ENCODE measurements around the gene DOK5. TPM values are rescaled to one million over a fixed set of nuclear protein-coding genes. Genes with fewer than 3 reads are reported as not detected.

Gene DOK5
- total and polyA plus RNA-seq, 9 of the 15 experiments (the other 6 are each of a cell fraction or from before 2014, with no cell fraction given) = not detected

DNA sequence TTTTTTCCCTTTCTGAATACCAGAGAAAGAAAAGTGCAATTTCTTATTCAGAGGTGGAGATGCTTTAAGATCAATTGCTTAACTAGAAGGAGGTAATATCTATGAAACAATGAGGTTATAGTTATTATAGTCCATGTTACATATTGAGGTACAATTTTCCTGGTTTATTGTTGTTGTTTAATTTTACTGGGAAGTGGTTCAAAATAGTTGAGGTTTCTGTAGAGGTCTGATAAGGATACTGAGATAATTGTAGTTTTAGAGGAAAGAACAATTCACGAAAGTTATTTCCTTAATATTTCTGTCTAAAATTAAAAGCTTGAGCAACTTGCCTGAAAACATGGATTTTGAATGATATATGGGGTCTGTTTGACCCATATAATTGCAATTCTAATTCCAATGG, 51.4 kb downstream of the DOK5 start:
- DNase-seq (ENCODE audit: extremely low read depth in 1 of 4, low spot score in 3 of 4) (no peak), ATAC-seq (no peak), FAIRE-seq (no peak)
- in situ Hi-C loops (cut with MboI) (no loop called here), intact Hi-C loops (cut with micrococcal nuclease) (no loop called here)
- Histone ChIP-seq H3K27me3 (ENCODE audit: control insufficient read depth in 2 of 2, insufficient read depth in 2 of 2, low read length in 2 of 2) (no peaks in the 10 kb centered on the region), H3K27ac (ENCODE audit: extremely low read depth, low read depth, low read length) (no peak overlapping the region), H3K4me2 (ENCODE audit: insufficient read depth, low read length) (no peak overlapping the region), H2AFZ (ENCODE audit: low read depth, low read length) (no peak overlapping the region), H3K9me3 (replicated peaks; ENCODE audit: control insufficient read depth, insufficient read depth, low read depth, low read length) (no peaks in the 10 kb centered on the region), H3K4me1 (replicated peaks in 1 of 2; ENCODE audit: control insufficient read depth in 2 of 2, insufficient read depth in 2 of 2, low read length in 2 of 2) (no peaks in the 10 kb centered on the region), H3K79me2 (ENCODE audit: control insufficient read depth, insufficient read depth, low read length) (no peaks in the 10 kb centered on the region), H3K9ac (ENCODE audit: insufficient read depth in 1 of 2, low read depth in 2 of 2, low read length in 2 of 2) (no peak overlapping the region), H3K4me3 (no peak overlapping the region), H3K36me3 (ENCODE audit: control insufficient read depth, insufficient read depth, low read length) (no peaks in the 10 kb centered on the region), H3K9me1 (ENCODE audit: control insufficient read depth, insufficient read depth, low read length) (no peaks in the 10 kb centered on the region), H4K20me1 (replicated peaks; ENCODE audit: control insufficient read depth, insufficient read depth, low read length) (no peaks in the 10 kb centered on the region)
- WGBS (ENCODE audit: insufficient coverage, low coverage, missing lambda C conversion rate) = 0% methylated on average over 1 of the region's 1 CpG
- BruUV-seq (replicated peaks) = no TSS peak
- no peak for TF ChIP-seq JUNB (CRISPR knock-in tag; conservative IDR thresholded peaks at IDR 0.05)
- TF ChIP-seq, protein P1, sequence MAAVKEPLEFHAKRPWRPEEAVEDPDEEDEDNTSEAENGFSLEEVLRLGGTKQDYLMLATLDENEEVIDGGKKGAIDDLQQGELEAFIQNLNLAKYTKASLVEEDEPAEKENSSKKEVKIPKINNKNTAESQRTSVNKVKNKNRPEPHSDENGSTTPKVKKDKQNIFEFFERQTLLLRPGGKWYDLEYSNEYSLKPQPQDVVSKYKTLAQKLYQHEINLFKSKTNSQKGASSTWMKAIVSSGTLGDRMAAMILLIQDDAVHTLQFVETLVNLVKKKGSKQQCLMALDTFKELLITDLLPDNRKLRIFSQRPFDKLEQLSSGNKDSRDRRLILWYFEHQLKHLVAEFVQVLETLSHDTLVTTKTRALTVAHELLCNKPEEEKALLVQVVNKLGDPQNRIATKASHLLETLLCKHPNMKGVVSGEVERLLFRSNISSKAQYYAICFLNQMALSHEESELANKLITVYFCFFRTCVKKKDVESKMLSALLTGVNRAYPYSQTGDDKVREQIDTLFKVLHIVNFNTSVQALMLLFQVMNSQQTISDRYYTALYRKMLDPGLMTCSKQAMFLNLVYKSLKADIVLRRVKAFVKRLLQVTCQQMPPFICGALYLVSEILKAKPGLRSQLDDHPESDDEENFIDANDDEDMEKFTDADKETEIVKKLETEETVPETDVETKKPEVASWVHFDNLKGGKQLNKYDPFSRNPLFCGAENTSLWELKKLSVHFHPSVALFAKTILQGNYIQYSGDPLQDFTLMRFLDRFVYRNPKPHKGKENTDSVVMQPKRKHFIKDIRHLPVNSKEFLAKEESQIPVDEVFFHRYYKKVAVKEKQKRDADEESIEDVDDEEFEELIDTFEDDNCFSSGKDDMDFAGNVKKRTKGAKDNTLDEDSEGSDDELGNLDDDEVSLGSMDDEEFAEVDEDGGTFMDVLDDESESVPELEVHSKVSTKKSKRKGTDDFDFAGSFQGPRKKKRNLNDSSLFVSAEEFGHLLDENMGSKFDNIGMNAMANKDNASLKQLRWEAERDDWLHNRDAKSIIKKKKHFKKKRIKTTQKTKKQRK (IDR thresholded peaks at IDR 0.05; ENCODE audit: borderline replicate concordance, low read depth, low read length) = no peak
- TF ChIP-seq, protein P2, sequence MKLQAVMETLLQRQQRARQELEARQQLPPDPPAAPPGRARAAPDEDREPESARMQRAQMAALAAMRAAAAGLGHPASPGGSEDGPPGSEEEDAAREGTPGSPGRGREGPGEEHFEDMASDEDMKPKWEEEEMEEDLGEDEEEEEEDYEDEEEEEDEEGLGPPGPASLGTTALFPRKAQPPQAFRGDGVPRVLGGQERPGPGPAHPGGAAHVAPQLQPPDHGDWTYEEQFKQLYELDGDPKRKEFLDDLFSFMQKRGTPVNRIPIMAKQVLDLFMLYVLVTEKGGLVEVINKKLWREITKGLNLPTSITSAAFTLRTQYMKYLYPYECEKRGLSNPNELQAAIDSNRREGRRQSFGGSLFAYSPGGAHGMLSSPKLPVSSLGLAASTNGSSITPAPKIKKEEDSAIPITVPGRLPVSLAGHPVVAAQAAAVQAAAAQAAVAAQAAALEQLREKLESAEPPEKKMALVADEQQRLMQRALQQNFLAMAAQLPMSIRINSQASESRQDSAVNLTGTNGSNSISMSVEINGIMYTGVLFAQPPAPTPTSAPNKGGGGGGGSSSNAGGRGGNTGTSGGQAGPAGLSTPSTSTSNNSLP (IDR thresholded peaks at IDR 0.05; ENCODE audit: borderline replicate concordance, low read depth, low read length) = no peak
- no peak for TF ChIP-seq ZNF644 (tag; IDR thresholded peaks at IDR 0.05; ENCODE audit: low read depth)
- TF ChIP-seq ETS2 (tag; IDR thresholded peaks at IDR 0.05; ENCODE audit: borderline replicate concordance, poor library complexity, severe bottlenecking) = no peak
- TF ChIP-seq TGIF2 (CRISPR knock-in tag; IDR thresholded peaks at IDR 0.05) = no peak
- TF ChIP-seq ZNF282 (CRISPR knock-in tag; IDR thresholded peaks at IDR 0.05) = no peak
- no peak for TF ChIP-seq SAFB2 (IDR thresholded peaks at IDR 0.05; ENCODE audit: borderline replicate concordance, low read depth, low read length, severe bottlenecking)
- TF ChIP-seq CBX2 (IDR thresholded peaks at IDR 0.05; ENCODE audit: insufficient read depth, low read length, poor library complexity, severe bottlenecking) = no peak
- TF ChIP-seq ZNF184 (CRISPR knock-in tag; IDR thresholded peaks at IDR 0.05) = no peak
- no peak for TF ChIP-seq NFYB (IDR thresholded peaks at IDR 0.05; ENCODE audit: extremely low read depth, insufficient read length)
- CTCF ChIA-PET (ENCODE audit: low intra/inter-chr PET ratio) = no interaction called here
- POLR2A ChIA-PET = no interaction called here

Data from K562 (cell line).